KMS-11 (cell line): Measurements from ENCODE around the gene ROR1.

Source experiments
- H2AFZ ChIP-seq: fragments of 200-600 bp; sonication (generic); 2 replicates; pipeline ENCODE4 v1.6.1; 2016; ENCODE audit warnings: antibody characterized with exemption, mixed run types, low read depth
- H3K27ac ChIP-seq: fragments of 200-600 bp; sonication (generic); 2 replicates; pipeline ENCODE4 v1.6.1; 2016; ENCODE audit warnings: mild to moderate bottlenecking, mixed run types
- H3K27me3 ChIP-seq: fragments of 200-600 bp; sonication (generic); 2 replicates; pipeline ENCODE4 v1.6.1; 2017; ENCODE audit warnings: mild to moderate bottlenecking, low read depth, mixed run types, moderate library complexity; ENCODE audit not compliant: insufficient read depth
- H3K36me3 ChIP-seq: fragments of 200-600 bp; sonication (generic); 2 replicates; pipeline ENCODE4 v1.6.1; 2017; ENCODE audit warnings: mild to moderate bottlenecking, mixed run types; ENCODE audit not compliant: insufficient read depth
- H3K4me1 ChIP-seq: fragments of 200-600 bp; sonication (generic); 2 replicates; pipeline ENCODE4 v1.6.1; 2016; ENCODE audit warnings: mild to moderate bottlenecking, low read depth, mixed run types; ENCODE audit not compliant: poor library complexity, severe bottlenecking
- H3K4me2 ChIP-seq: fragments of 200-600 bp; sonication (generic); 2 replicates; pipeline ENCODE4 v1.7.0; 2016; ENCODE audit warnings: mild to moderate bottlenecking, mixed run types
- H3K4me3 ChIP-seq: fragments of 200-600 bp; sonication (generic); IDR thresholded peaks from 2 replicates; pipeline ENCODE4 v1.6.1; 2017; ENCODE audit warnings: low read depth, low read length, mixed read lengths; ENCODE audit not compliant: insufficient read depth
- H3K79me2 ChIP-seq: fragments of 200-600 bp; sonication (generic); 2 replicates; pipeline ENCODE4 v1.6.1; 2016; ENCODE audit warnings: low read depth, mixed run types; ENCODE audit not compliant: insufficient read depth
- H3K9ac ChIP-seq: fragments of 200-600 bp; sonication (generic); 2 replicates; pipeline ENCODE4 v1.6.1; 2016; ENCODE audit warnings: mild to moderate bottlenecking, mixed run types
- H4K20me1 ChIP-seq: fragments of 200-600 bp; sonication (generic); 2 replicates; pipeline ENCODE4 v1.6.1; 2016; ENCODE audit warnings: mild to moderate bottlenecking, mixed run types; ENCODE audit not compliant: insufficient read depth
- TF ChIP-seq, protein P1 (sequence below): fragments of 200-600 bp; sonication (generic); conservative IDR thresholded peaks from 2 replicates; pipeline ENCODE4 v1.6.1; 2017; ENCODE audit warnings: low read depth, mild to moderate bottlenecking, antibody characterized with exemption, low read length, moderate library complexity, mixed read lengths

Gene ROR1

DNA sequence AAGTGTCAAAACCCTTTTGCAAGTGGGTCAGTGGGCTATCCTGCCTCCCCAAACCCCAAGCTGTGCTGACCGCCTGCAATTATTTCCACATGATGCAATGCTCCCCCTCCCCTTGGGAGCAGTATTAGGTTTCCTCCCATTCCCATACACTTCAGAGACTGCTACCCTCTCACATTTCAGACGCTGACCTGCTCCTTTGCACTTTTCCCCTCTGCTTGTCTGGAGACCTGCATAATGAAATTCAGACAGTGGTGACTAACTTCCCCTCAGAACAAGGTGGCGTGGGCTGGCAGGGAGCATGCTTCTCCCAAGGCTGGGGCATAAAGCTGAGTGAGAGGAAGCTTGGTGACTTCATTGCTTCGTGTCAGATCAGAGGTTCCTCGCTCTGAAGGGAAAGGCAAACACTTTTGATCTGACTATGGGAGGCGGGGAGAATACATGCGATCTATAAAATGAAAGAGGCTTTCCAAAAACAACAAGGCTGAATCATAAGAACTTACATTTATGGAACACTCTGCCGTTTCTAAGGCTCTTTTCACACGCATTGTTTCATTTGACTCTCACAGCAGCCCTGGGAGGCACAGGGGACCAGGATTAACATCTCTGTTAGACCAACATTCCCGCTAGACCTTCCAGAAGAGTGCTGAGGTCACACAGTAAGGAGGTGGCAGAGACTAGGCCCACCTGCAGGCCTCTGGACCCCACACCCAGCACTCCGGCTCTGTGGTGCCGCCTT lies 27.5 kb upstream of the ROR1 start:
- H3K4me3 ChIP-seq, result no peak overlapping the region

DNA sequence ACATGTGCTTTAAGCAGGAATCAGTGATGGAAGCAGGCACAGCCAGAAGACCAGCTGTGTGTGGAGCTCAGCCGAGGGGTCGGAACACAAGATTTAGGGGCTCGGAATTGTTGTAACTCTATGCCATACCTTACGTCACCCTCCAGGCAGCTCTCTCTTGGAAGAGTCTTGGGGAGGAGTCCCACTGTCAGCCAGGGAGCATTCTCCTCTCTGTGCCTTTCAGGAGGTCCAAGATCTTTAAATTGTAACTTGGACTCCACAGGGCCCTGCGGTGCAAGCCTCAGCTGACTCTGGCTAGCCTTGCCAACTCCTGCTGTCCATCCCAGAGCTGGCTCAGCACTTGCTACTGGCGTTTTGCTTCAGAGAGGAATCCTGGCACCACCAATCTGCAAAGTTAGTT lies 26.4 kb upstream of the ROR1 start:
- H3K36me3 ChIP-seq, result no peaks in the 10 kb centered on the region
- TF ChIP-seq, protein P1, sequence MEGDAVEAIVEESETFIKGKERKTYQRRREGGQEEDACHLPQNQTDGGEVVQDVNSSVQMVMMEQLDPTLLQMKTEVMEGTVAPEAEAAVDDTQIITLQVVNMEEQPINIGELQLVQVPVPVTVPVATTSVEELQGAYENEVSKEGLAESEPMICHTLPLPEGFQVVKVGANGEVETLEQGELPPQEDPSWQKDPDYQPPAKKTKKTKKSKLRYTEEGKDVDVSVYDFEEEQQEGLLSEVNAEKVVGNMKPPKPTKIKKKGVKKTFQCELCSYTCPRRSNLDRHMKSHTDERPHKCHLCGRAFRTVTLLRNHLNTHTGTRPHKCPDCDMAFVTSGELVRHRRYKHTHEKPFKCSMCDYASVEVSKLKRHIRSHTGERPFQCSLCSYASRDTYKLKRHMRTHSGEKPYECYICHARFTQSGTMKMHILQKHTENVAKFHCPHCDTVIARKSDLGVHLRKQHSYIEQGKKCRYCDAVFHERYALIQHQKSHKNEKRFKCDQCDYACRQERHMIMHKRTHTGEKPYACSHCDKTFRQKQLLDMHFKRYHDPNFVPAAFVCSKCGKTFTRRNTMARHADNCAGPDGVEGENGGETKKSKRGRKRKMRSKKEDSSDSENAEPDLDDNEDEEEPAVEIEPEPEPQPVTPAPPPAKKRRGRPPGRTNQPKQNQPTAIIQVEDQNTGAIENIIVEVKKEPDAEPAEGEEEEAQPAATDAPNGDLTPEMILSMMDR, result no peak
- no peak overlapping the region for H2AFZ ChIP-seq
- H3K27ac ChIP-seq, result no peak overlapping the region
- H3K4me1 ChIP-seq, result peaks cover 15% of the 10 kb centered on the region
- no peaks in the 10 kb centered on the region for H4K20me1 ChIP-seq
- H3K27me3 ChIP-seq, result no peaks in the 10 kb centered on the region
- H3K9ac ChIP-seq, result no peak overlapping the region
- no peak overlapping the region for H3K4me2 ChIP-seq
- no peaks in the 10 kb centered on the region for H3K79me2 ChIP-seq
- no peak overlapping the region for H3K4me3 ChIP-seq

More for the DNA sequence above, 27.5 kb upstream of the ROR1 start:
- no peak overlapping the region for H3K27ac ChIP-seq
- TF ChIP-seq, protein P1, result no peak
- H3K27me3 ChIP-seq, result no peaks in the 10 kb centered on the region
- no peak overlapping the region for H3K9ac ChIP-seq
- no peaks in the 10 kb centered on the region for H4K20me1 ChIP-seq
- no peak overlapping the region for H2AFZ ChIP-seq
- no peaks in the 10 kb centered on the region for H3K36me3 ChIP-seq
- no peak overlapping the region for H3K4me2 ChIP-seq
- H3K4me1 ChIP-seq, result peaks cover 25% of the 10 kb centered on the region
- no peaks in the 10 kb centered on the region for H3K79me2 ChIP-seq

DNA sequence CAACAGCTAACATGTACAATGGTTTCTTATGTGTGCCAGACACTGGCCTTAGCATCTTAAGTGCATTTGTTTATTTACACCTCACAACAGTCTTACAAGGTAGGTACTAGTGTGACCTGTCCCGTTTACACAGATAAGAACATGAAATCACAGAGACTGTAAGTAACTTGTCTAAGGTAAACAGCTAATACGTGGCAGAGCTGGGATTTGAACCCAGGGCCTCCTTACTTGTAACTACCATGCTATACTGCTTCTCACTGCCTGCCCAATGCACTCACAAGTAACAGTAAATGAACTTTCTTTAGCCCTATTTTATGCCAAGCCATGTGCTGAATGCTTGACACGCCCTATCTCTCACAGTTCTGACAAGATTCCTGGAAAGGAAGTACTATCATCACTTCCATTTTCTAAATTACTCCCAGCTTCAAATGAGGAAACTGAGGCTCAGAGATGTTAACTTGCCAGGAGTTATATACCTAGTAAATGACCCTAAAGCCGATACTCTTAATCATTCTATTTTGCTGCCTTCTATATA lies 25.7 kb upstream of the ROR1 start:
- peaks cover 8% of the 10 kb centered on the region for H3K4me1 ChIP-seq
- H3K36me3 ChIP-seq, result no peaks in the 10 kb centered on the region
- no peaks in the 10 kb centered on the region for H3K79me2 ChIP-seq
- TF ChIP-seq, protein P1, result no peak
- H4K20me1 ChIP-seq, result no peaks in the 10 kb centered on the region
- H3K4me3 ChIP-seq, result no peak overlapping the region
- H3K27me3 ChIP-seq, result no peaks in the 10 kb centered on the region
- no peak overlapping the region for H3K9ac ChIP-seq
- no peak overlapping the region for H3K4me2 ChIP-seq
- no peak overlapping the region for H2AFZ ChIP-seq
- H3K27ac ChIP-seq, result no peak overlapping the region

DNA sequence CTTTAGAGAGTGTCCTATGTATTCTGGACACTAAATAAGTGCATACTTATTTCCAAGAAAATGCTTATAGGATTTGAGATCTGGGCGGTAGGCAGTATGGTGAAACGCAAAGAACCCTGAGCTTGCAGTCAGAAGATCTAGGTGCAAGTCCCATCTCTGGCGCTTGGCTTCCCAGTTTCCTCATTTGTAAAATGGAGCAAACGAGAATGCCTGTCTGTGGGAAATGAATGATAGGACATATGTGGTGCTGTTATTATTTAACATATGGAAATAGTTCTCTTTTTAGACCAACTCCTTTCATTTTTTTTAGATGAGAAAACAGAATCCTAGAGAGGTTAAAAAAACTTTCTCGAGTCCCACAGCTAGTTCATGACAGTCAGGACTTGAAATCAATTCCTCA lies 25.2 kb upstream of the ROR1 start:
- H3K27ac ChIP-seq, result no peak overlapping the region
- H3K79me2 ChIP-seq, result no peaks in the 10 kb centered on the region
- H3K4me3 ChIP-seq, result no peak overlapping the region
- no peaks in the 10 kb centered on the region for H3K36me3 ChIP-seq
- TF ChIP-seq, protein P1, result no peak
- no peaks in the 10 kb centered on the region for H3K27me3 ChIP-seq
- H3K4me1 ChIP-seq, result peaks cover 3% of the 10 kb centered on the region
- no peak overlapping the region for H2AFZ ChIP-seq
- H3K9ac ChIP-seq, result no peak overlapping the region
- no peak overlapping the region for H3K4me2 ChIP-seq
- H4K20me1 ChIP-seq, result no peaks in the 10 kb centered on the region
